ENCODE data around the gene ADCY4.

DNA sequence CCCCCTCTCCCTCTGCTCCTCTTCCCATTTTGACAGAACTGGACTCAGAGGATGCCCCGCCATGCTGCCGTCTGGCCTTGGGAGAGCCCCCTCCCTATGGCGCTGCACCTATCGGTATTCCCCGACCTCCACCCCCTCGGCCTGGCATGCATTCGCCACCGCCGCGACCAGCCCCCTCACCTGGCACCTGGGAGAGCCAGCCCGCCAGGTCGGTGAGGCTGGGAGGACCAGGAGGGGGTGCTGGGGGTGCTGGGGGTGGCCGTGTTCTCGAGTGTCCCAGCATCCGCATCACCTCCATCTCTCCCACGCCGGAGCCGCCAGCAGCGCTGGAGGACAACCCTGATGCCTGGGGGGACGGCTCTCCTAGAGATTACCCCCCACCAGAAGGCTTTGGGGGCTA lies 34.6 kb upstream of the ADCY4 start:
- TF ChIP-seq POLR2A (IDR thresholded peaks at IDR 0.05; ENCODE audit: control extremely low read depth in 1 of 2, low read depth in 2 of 2, low read length in 2 of 2) (no peak), TCF12 (IDR thresholded peaks at IDR 0.05; ENCODE audit: low read depth, low read length) (no peak), CREB1 (IDR thresholded peaks at IDR 0.05) (no peak), CHD2 (IDR thresholded peaks at IDR 0.05; ENCODE audit: low read length) (no peak), EGR1 (IDR thresholded peaks at IDR 0.05; ENCODE audit: borderline replicate concordance, low read depth, low read length) (no peak), CTCF (IDR thresholded peaks at IDR 0.05; ENCODE audit: control extremely low read depth in 1 of 3, insufficient read depth in 1 of 3, low read depth in 1 of 3, low read length in 3 of 3) (no peak), POLR2AphosphoS5 (IDR thresholded peaks at IDR 0.05; ENCODE audit: low read depth, low read length) (no peak), RAD21 (IDR thresholded peaks at IDR 0.05 in 1 of 2, conservative IDR thresholded peaks at IDR 0.05 in 1 of 2; ENCODE audit: low read depth in 2 of 2, low read length in 2 of 2) (no peak), MAFK (IDR thresholded peaks at IDR 0.05; ENCODE audit: low read depth, low read length) (no peak), YY1 (IDR thresholded peaks at IDR 0.05; ENCODE audit: low read depth, low read length) (no peak), ASH2L (IDR thresholded peaks at IDR 0.05; ENCODE audit: low read length) (no peak), ZNF274 (IDR thresholded peaks at IDR 0.05; ENCODE audit: borderline replicate concordance, extremely low read depth, low read length) (no peak), SRF (IDR thresholded peaks at IDR 0.05; ENCODE audit: low read depth, low read length) (no peak)
